Measurements from ENCODE around the gene CALML4.

- TF ChIP-seq EZH2 (IDR thresholded peaks at IDR 0.05; ENCODE audit: low read depth), result no peak
- TF ChIP-seq CTCF (conservative IDR thresholded peaks at IDR 0.05), result no peak
These were observed 8.5 kb downstream of the CALML4 start for GRCh38 chr15:68196445-68197169.
